A673 (cell line): Measurements from ENCODE around the gene RUSF1.

Source experiments
- CTCF ChIP-seq: fragments of 300-800, 200-600 bp; sonication (generic); conservative IDR thresholded peaks from 2 replicates; pipeline ENCODE4 v1.5.1; 2017; ENCODE audit warnings: low read depth, mild to moderate bottlenecking, antibody characterized with exemption, low read length, moderate library complexity, mixed read lengths
- EZH2 ChIP-seq: fragments of 200-600 bp; sonication (generic); IDR thresholded peaks from 2 replicates; pipeline ENCODE4 v1.6.1; 2017; ENCODE audit warnings: borderline replicate concordance, low read depth, mild to moderate bottlenecking, mixed read lengths, antibody characterized with exemption, low read length; ENCODE audit not compliant: poor library complexity, severe bottlenecking

GRCh38 chr16:31477220-31478216, 30.7 kb downstream of the RUSF1 start:
- TF ChIP-seq CTCF, result no peak
- TF ChIP-seq EZH2, result no peak
